Fibroblast of pulmonary artery (primary cell): Measurements from ENCODE around the gene RIMKLA.

Source experiments
- DNase-seq: peaks from one replicate; pipeline ENCODE4 v3.0.0-alpha.2; 2010; ENCODE audit warnings: low read depth
- H3K4me3 ChIP-seq: replicated peaks from 2 replicates; pipeline ENCODE4 v1.5.1; 2011; ENCODE audit warnings: low read depth, mild to moderate bottlenecking, control low read depth, low read length, moderate library complexity
- TF ChIP-seq, protein P1 (sequence below): IDR thresholded peaks from 2 replicates; pipeline ENCODE4 v1.5.1; 2011; ENCODE audit warnings: mild to moderate bottlenecking, control low read depth, low read length, inconsistent platforms; ENCODE audit errors: missing control alignments

The RIMKLA gene

DNA sequence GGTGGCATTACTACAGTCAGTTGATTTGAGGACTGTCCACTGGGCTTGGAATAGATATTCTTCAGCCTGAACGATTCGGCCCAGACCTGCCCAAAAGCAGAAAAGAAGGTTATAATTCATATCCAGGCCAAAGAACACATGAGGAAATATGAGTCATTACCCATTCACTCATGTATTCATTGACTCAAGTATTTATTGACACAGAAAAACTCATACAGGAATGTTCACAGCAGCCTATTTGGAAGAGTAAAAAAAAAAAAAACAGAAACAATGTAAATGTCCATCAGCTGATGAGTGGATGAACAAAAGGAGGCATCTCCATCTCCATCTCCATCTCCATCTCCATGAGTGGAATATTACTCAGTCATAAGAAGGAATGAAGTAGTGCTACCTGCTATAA lies 59.3 kb downstream of the RIMKLA start:
- no peak overlapping the region for H3K4me3 ChIP-seq
- peak; percentile 67 for DNase-seq
- TF ChIP-seq, protein P1, sequence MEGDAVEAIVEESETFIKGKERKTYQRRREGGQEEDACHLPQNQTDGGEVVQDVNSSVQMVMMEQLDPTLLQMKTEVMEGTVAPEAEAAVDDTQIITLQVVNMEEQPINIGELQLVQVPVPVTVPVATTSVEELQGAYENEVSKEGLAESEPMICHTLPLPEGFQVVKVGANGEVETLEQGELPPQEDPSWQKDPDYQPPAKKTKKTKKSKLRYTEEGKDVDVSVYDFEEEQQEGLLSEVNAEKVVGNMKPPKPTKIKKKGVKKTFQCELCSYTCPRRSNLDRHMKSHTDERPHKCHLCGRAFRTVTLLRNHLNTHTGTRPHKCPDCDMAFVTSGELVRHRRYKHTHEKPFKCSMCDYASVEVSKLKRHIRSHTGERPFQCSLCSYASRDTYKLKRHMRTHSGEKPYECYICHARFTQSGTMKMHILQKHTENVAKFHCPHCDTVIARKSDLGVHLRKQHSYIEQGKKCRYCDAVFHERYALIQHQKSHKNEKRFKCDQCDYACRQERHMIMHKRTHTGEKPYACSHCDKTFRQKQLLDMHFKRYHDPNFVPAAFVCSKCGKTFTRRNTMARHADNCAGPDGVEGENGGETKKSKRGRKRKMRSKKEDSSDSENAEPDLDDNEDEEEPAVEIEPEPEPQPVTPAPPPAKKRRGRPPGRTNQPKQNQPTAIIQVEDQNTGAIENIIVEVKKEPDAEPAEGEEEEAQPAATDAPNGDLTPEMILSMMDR: no peak

GRCh38 chr1:42442662-42443061 lies 62.1 kb downstream of the RIMKLA start:
- H3K4me3 ChIP-seq: no peak overlapping the region
- DNase-seq: no peak
- TF ChIP-seq, protein P1: no peak

GRCh38 chr1:42449256-42449655 lies 68.7 kb downstream of the RIMKLA start:
- H3K4me3 ChIP-seq: no peak overlapping the region
- TF ChIP-seq, protein P1: no peak
- DNase-seq: no peak

DNA sequence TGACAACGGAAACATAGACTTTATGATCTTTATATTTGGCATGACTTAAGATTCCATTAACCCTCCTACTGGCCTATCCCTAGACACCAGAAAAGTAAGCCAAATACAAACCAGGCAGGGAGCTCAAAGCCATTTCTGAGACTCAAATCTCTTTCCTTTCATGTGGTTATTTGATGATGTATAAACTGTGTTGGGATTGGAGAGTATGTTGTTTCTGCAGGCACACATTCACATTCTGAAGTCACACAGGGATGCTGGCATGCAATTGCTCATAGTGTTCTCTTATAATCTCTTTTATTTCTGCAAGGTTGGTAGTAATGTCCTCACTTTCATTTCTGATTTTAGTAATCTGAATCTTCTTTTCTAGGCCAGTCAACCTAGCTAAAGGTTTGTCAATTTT lies 69.5 kb downstream of the RIMKLA start:
- no peak overlapping the region for H3K4me3 ChIP-seq
- DNase-seq: no peak
- TF ChIP-seq, protein P1: no peak

GRCh38 chr1:42453386-42453785 lies 72.8 kb downstream of the RIMKLA start:
- DNase-seq: no peak
- TF ChIP-seq, protein P1: no peak

DNA sequence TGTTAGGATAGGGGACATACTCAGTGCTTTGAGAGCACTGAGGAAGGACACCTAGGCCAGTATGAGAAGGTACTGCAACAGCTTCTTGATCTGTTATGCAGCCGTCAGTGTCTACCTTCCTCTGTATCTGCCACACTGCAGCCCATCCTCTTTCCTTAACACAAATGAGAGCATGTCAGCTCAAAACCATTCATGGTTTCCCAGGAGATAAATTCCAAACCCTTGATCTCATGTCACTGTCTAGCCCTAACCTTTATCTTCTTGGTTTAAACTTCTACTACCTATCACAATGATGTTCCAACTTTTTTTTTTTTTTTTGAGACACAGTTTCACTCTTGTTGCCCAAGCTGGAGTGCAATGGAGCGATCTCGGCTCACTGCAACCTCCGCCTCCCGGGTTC lies 73.8 kb downstream of the RIMKLA start:
- DNase-seq: no peak
- H3K4me3 ChIP-seq: no peak overlapping the region
- TF ChIP-seq, protein P1: no peak

More at GRCh38 chr1:42453386-42453785, 72.8 kb downstream of the RIMKLA start:
- H3K4me3 ChIP-seq: no peak overlapping the region

DNA sequence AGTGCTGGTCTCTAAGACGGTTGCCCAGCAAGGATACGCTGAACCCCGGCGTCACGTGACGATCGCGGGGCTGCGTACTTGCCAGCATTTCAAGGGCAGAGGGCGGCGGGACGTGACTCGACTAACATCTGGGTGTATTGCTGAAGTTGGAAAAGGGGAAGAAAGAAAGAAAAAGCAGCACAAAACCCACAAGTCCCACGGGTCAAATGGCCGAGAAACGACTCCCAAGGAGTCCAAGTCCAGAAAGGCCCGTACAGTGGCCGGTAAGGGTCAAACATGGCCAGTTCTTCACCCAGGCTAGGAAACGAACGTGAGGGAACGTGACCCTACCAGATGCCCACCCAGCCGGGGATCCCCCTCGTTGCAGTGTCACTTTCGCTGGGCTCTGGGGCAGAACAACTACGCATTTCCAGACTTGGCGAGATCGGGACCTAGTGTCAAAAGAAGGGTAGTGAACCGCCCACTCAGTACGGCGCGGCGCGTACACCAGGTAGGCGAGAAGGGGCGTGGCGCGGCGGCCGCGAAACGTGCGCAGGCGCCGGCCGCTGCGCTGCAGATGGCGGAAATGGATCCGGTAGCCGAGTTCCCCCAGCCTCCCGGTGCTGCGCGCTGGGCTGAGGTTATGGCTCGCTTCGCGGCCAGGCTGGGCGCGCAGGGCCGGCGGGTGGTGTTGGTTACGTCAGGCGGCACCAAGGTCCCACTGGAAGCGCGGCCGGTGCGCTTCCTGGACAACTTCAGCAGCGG lies 75.6 kb downstream of the RIMKLA start, which contains the start of the genes PPCS and ZMYND12:
Gene PPCS, plus strand, starts transcription at position 534 of the 744 bp plus-strand sequence. Its CDS starts 23 bp downstream, at position 557.
Gene ZMYND12, minus strand, starts transcription at position 13 of the 744 bp plus-strand sequence. CDS start 25 bp downstream, outside the sequence.
- DNase-seq: peak; percentile 90
- TF ChIP-seq, protein P1: no peak
- H3K4me3 ChIP-seq: peak within 1 kb of the TSS; percentile 84
